ENCODE results near the gene GPR137B.
A peak's percentile ranks its signal among the peaks of the same experiment; 100 is the strongest.

The GPR137B gene

GRCh38 chr1:236119943-236120484 lies 22.3 kb upstream of the GPR137B start:
- FAIRE-seq = peak; percentile 17

GRCh38 chr1:236120721-236121153 lies 21.6 kb upstream of the GPR137B start:
- no peak for FAIRE-seq
- no peak for TF ChIP-seq POLR2A (IDR thresholded peaks at IDR 0.05; ENCODE audit: low read depth, low read length)
- TF ChIP-seq POLR2AphosphoS5 (IDR thresholded peaks at IDR 0.05; ENCODE audit: low read depth, low read length) = no peak
- TF ChIP-seq TAF1 (IDR thresholded peaks at IDR 0.05; ENCODE audit: borderline replicate concordance, low read depth, low read length) = no peak
- no peak for DNase-seq (ENCODE audit: insufficient read length)

More at GRCh38 chr1:236119943-236120484, 22.3 kb upstream of the GPR137B start:
- DNase-seq (ENCODE audit: insufficient read length) = no peak
- no peak for TF ChIP-seq TAF1 (IDR thresholded peaks at IDR 0.05; ENCODE audit: borderline replicate concordance, low read depth, low read length)
- no peak for TF ChIP-seq POLR2A (IDR thresholded peaks at IDR 0.05; ENCODE audit: low read depth, low read length)
- no peak for TF ChIP-seq POLR2AphosphoS5 (IDR thresholded peaks at IDR 0.05; ENCODE audit: low read depth, low read length)

- FAIRE-seq (peak; percentile 57), DNase-seq (ENCODE audit: insufficient read length) (no peak)
- TF ChIP-seq POLR2A (IDR thresholded peaks at IDR 0.05; ENCODE audit: low read depth, low read length) (no peak), TAF1 (IDR thresholded peaks at IDR 0.05; ENCODE audit: borderline replicate concordance, low read depth, low read length) (no peak), POLR2AphosphoS5 (IDR thresholded peaks at IDR 0.05; ENCODE audit: low read depth, low read length) (no peak)
These were observed 20.2 kb upstream of the GPR137B start for GRCh38 chr1:236122176-236122575.

- TF ChIP-seq TAF1 (IDR thresholded peaks at IDR 0.05; ENCODE audit: borderline replicate concordance, low read depth, low read length) = no peak
- no peak for TF ChIP-seq POLR2A (IDR thresholded peaks at IDR 0.05; ENCODE audit: low read depth, low read length)
- TF ChIP-seq POLR2AphosphoS5 (IDR thresholded peaks at IDR 0.05; ENCODE audit: low read depth, low read length) = no peak
- DNase-seq (ENCODE audit: insufficient read length) (no peak), FAIRE-seq (no peak)
These were observed 18.8 kb upstream of the GPR137B start for GRCh38 chr1:236123563-236123962.

- TF ChIP-seq TAF1 (IDR thresholded peaks at IDR 0.05; ENCODE audit: borderline replicate concordance, low read depth, low read length) = no peak
- no peak for TF ChIP-seq POLR2A (IDR thresholded peaks at IDR 0.05; ENCODE audit: low read depth, low read length)
- no peak for TF ChIP-seq POLR2AphosphoS5 (IDR thresholded peaks at IDR 0.05; ENCODE audit: low read depth, low read length)
- DNase-seq (ENCODE audit: insufficient read length) = no peak
- no peak for FAIRE-seq
These were observed 17.4 kb upstream of the GPR137B start for GRCh38 chr1:236124965-236125364.

GRCh38 chr1:236127045-236127444 lies 15.3 kb upstream of the GPR137B start:
- FAIRE-seq = no peak
- no peak for DNase-seq (ENCODE audit: insufficient read length)
- TF ChIP-seq TAF1 (IDR thresholded peaks at IDR 0.05; ENCODE audit: borderline replicate concordance, low read depth, low read length) (no peak), POLR2AphosphoS5 (IDR thresholded peaks at IDR 0.05; ENCODE audit: low read depth, low read length) (no peak)

GRCh38 chr1:236128646-236129178 lies 13.6 kb upstream of the GPR137B start:
- no peak for FAIRE-seq
- no peak for TF ChIP-seq POLR2A (IDR thresholded peaks at IDR 0.05; ENCODE audit: low read depth, low read length)
- no peak for TF ChIP-seq TAF1 (IDR thresholded peaks at IDR 0.05; ENCODE audit: borderline replicate concordance, low read depth, low read length)
- no peak for TF ChIP-seq POLR2AphosphoS5 (IDR thresholded peaks at IDR 0.05; ENCODE audit: low read depth, low read length)
- DNase-seq (ENCODE audit: insufficient read length) = no peak

GRCh38 chr1:236129306-236129705 lies 13.0 kb upstream of the GPR137B start:
- TF ChIP-seq POLR2A (IDR thresholded peaks at IDR 0.05; ENCODE audit: low read depth, low read length) = no peak
- no peak for TF ChIP-seq POLR2AphosphoS5 (IDR thresholded peaks at IDR 0.05; ENCODE audit: low read depth, low read length)
- TF ChIP-seq TAF1 (IDR thresholded peaks at IDR 0.05; ENCODE audit: borderline replicate concordance, low read depth, low read length) = no peak
- FAIRE-seq (no peak), DNase-seq (ENCODE audit: insufficient read length) (no peak)

- FAIRE-seq = no peak
- TF ChIP-seq POLR2A (IDR thresholded peaks at IDR 0.05; ENCODE audit: low read depth, low read length) (no peak), TAF1 (IDR thresholded peaks at IDR 0.05; ENCODE audit: borderline replicate concordance, low read depth, low read length) (no peak), POLR2AphosphoS5 (IDR thresholded peaks at IDR 0.05; ENCODE audit: low read depth, low read length) (no peak)
- no peak for DNase-seq (ENCODE audit: insufficient read length)
These were observed 12.0 kb upstream of the GPR137B start for GRCh38 chr1:236130372-236130771.

GRCh38 chr1:236131916-236132315 lies 10.4 kb upstream of the GPR137B start:
- no peak for DNase-seq (ENCODE audit: insufficient read length)
- TF ChIP-seq POLR2AphosphoS5 (IDR thresholded peaks at IDR 0.05; ENCODE audit: low read depth, low read length) (no peak), TAF1 (IDR thresholded peaks at IDR 0.05; ENCODE audit: borderline replicate concordance, low read depth, low read length) (no peak), POLR2A (IDR thresholded peaks at IDR 0.05; ENCODE audit: low read depth, low read length) (no peak)
- no peak for FAIRE-seq

- TF ChIP-seq POLR2A (IDR thresholded peaks at IDR 0.05; ENCODE audit: low read depth, low read length) (no peak), TAF1 (IDR thresholded peaks at IDR 0.05; ENCODE audit: borderline replicate concordance, low read depth, low read length) (no peak), POLR2AphosphoS5 (IDR thresholded peaks at IDR 0.05; ENCODE audit: low read depth, low read length) (no peak)
- no peak for FAIRE-seq
- no peak for DNase-seq (ENCODE audit: insufficient read length)
These were observed 9.8 kb upstream of the GPR137B start for GRCh38 chr1:236132420-236133046.

GRCh38 chr1:236133339-236133738 lies 9.0 kb upstream of the GPR137B start:
- no peak for FAIRE-seq
- DNase-seq (ENCODE audit: insufficient read length) = no peak
- TF ChIP-seq POLR2AphosphoS5 (IDR thresholded peaks at IDR 0.05; ENCODE audit: low read depth, low read length) (no peak), TAF1 (IDR thresholded peaks at IDR 0.05; ENCODE audit: borderline replicate concordance, low read depth, low read length) (no peak), POLR2A (IDR thresholded peaks at IDR 0.05; ENCODE audit: low read depth, low read length) (no peak)
